WI38 (cell line): ENCODE measurements around the gene DNAH6.

Experiments used
- H3K4me3 ChIP-seq: 2 replicates; pipeline ENCODE4 v1.5.1; 2011; ENCODE audit warnings: low read depth, mild to moderate bottlenecking, control low read depth, low read length
- TF ChIP-seq, protein P1 (sequence below): IDR thresholded peaks from 2 replicates; pipeline ENCODE4 v1.5.1; 2012; ENCODE audit warnings: low read depth, mild to moderate bottlenecking, control low read depth, low read length

Gene DNAH6

DNA sequence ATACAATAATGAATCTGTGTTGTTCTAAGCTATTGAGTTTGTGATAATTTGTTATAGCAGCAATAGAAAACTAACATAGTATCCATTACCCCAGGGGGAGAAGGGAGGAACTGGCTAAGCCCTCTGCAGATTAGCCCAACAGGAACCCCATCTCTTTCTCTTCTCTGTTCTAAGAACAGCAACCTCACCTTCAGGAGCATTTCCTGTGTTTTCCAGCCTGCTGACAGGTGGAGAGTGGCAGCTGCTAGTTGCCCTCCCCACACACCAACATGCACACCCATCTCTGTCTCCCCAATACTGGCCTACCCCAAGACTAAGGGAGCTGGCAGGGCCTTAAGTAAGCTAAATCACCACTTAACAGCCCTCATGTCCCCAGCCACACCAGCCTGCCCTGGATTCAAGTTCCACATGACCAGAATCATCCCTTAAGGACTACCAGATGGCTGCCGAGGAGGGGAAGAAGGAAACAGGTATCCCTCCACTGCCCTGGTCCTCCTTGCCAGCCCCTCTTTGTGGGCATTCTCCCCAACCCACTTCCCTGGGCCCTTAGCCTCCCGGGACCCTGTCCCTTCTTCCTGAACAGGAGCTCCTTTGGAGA lies 311.8 kb downstream of the DNAH6 start:
- TF ChIP-seq, protein P1, sequence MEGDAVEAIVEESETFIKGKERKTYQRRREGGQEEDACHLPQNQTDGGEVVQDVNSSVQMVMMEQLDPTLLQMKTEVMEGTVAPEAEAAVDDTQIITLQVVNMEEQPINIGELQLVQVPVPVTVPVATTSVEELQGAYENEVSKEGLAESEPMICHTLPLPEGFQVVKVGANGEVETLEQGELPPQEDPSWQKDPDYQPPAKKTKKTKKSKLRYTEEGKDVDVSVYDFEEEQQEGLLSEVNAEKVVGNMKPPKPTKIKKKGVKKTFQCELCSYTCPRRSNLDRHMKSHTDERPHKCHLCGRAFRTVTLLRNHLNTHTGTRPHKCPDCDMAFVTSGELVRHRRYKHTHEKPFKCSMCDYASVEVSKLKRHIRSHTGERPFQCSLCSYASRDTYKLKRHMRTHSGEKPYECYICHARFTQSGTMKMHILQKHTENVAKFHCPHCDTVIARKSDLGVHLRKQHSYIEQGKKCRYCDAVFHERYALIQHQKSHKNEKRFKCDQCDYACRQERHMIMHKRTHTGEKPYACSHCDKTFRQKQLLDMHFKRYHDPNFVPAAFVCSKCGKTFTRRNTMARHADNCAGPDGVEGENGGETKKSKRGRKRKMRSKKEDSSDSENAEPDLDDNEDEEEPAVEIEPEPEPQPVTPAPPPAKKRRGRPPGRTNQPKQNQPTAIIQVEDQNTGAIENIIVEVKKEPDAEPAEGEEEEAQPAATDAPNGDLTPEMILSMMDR, result no peak

DNA sequence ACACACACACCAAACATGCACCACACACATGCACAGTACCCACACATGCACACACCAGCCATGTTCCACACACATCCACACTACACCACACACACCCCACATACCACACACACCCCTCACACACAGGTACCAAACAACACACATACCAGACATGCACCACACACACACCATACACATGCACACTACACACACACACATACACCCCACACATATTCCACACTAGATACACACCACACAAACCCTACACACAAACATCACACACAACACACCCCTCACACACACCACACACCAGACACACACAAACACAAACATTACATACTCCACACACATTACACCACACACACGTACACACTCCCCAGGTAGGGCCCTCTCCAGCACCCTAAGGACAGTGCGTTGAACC lies 313.4 kb downstream of the DNAH6 start:
- no peak overlapping the region for H3K4me3 ChIP-seq
- TF ChIP-seq, protein P1, result no peak

More for the DNA sequence above, 311.8 kb downstream of the DNAH6 start:
- H3K4me3 ChIP-seq, result no peak overlapping the region

DNA sequence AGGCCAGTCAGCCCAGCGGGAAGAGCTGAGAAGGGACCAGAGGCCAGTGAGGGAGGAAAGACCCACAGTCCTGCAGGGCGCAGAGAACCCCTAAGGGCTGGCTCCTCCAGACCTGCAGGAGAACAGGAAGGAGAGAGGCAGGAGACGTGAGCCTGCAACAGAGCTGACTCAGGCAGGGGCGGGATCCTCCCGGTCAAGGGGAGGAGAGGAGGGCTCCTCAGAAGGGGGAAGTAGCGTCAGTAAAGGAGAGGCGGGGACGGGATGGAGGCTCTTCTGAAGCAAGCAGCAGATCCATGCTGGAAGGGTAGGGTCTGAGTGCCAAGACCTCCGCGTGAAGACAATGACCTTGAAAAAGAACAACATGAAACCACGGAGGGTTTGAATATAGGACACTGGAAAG lies 313.8 kb downstream of the DNAH6 start:
- TF ChIP-seq, protein P1, result no peak
- no peak overlapping the region for H3K4me3 ChIP-seq

DNA sequence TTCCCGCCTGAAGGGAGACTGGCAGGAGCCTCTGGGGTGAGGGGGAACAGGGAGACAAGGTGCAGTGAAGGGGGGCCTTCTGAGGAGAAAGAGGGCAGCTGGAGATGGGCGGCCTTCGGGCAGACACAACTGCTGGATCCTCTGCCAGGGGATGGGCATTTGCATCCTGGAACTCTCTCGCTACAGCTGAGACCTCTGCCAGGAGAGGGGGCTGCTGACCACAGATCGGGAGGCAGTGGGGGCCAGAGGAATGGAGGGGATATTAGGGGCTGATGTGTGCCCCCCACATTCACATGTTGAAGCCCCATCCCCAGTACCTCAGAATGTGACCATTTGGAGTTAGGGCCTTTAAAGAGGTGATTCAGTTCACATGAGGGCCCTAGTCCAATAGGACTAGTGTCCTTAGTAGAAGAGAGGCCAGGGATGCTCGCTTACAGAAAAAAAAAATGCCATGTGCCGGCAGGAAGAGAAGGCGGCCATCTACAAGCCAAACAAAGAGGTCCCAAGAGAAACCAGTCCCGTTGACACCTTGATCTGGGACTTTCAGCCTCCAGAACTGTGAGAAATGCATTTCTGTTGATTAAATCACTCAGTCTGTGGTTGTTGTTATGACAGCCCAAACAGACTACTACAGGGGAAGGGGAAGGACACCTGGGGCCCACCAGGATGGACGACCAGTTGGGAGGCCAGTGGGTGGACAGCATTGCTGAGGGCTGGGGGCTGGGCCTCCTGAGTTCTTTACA lies 314.6 kb downstream of the DNAH6 start:
- no peak overlapping the region for H3K4me3 ChIP-seq
- TF ChIP-seq, protein P1, result no peak

DNA sequence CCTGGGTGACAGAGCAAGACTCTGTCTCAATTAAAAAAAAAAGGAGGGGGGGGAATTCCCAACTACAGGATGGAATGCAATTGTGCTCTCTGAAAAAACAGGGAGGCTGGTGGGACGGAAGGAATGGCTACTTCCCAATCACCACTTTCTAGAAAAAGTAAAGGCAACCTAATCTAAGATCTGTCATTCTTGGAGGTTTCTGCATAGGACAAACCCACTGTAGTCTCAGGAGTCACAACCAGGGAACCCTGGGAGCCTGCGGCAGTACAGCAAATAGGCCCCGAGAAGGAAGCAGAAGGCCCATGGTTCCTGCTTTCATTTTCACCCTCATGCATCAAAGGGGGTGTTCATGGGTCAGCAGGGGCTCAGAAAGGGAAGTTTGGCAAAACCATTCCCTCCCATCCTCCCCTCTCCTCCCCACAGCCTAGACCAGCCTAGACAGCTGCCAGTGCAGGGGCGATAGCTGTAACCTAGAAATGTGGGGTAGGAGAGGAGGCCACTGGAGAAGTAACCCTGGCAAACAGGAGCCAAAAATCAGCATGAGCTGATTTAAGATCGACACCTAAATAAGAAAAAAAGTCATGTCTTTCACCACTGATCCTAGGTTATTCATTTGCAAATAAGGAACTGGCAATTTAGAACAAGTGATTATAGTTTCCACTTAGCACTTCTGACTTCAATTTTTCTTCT lies 316.6 kb downstream of the DNAH6 start:
- TF ChIP-seq, protein P1, result no peak
- no peak overlapping the region for H3K4me3 ChIP-seq

DNA sequence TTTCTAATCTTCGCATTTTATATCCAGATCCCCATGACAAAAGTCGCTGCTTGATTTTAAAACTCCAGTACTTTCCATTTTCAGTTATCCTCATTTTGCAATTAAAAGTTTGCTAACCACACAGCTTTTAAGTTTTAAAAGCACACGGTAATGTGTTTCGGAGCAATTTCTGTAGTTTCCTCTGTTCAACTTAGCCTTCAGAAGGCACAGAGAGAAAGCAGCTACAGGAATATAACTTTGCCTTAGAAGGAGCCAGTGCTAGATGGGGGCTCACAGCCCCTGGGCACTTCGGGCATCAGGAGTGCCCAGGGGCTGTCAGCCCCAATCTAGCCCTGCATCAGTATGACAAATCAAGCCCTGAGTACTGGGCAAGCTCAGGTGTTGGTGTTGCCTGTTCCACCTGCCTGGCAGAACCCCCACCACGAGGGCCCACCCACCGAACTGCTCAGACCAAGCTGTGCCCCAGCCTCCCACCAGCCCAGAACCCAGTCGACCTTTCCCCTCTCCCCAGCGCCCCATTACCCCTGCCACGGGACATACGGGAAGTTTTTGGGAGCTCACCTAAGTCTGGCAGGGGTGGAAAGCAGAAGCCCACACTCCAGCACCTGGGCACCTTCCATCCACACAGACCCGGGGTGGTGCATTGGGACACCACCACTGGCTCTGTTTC lies 317.3 kb downstream of the DNAH6 start:
- no peak overlapping the region for H3K4me3 ChIP-seq
- TF ChIP-seq, protein P1, result no peak
